ENCODE results near the gene SCAI.
"Not testable (repeated sequence)": the region's sequence is repeated elsewhere in the genome, so short reads cannot be mapped to it uniquely, and the experiment has no call there.

SCAI gene

DNA sequence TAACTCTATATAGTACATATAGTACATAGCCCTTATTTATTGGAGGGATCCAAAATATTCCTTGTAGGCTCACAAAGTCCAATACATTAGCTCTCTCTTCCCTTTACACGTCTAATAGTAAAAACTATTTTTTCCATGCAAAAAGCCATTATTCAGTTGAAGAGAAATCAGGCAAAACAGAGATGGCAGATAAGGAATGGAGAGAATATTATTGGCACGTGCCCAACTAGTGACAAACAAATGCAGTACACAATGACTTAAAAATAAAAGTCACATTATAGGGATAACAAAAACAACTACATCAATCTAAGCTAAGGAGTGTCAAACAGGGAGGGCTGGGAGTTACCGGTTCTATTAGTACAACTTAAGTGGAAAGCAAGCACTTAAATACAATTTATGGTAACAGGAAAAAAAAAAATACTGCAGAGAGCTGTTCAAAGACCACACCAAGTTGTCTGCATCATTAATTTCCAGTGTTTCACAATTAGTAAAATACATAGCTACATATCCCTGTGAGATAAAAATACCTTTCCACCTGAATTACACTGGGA is 4.1 kb upstream of the SCAI start:
- DNase-seq = no peak

DNA sequence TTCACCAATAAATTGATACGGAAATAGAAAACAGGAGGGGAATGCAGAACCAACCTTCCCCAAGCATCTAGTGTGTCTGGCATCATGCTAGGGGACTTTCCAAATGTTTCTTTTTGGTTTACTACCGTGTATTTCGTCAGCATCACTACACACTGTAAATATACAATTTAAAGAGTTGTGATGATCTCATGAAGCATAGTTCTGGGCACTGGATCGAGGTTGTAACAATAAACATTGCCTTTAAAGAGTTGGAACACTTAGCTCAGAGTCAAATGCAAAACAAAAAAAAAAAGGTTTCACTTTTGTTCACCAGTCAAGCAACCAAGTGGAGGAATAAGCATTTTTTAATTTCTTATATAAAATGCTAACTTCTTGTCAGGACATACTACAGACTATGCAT is 2.9 kb upstream of the SCAI start:
- DNase-seq = no peak

- no peak for DNase-seq
Observed at GRCh38 chr9:125145425-125145824, 2.1 kb upstream of the SCAI start.

GRCh38 chr9:125142560-125143376 is 560 bp downstream of the SCAI start:
- DNase-seq = no peak

- no peak for DNase-seq
Observed at GRCh38 chr9:125141751-125142150, 1.6 kb downstream of the SCAI start.

GRCh38 chr9:125141251-125141650 is 2.1 kb downstream of the SCAI start:
- no peak for DNase-seq

- DNase-seq = no peak
Observed at GRCh38 chr9:125140576-125140975, 2.8 kb downstream of the SCAI start.

GRCh38 chr9:125137200-125137599 is 6.1 kb downstream of the SCAI start:
- DNase-seq = no peak

DNA sequence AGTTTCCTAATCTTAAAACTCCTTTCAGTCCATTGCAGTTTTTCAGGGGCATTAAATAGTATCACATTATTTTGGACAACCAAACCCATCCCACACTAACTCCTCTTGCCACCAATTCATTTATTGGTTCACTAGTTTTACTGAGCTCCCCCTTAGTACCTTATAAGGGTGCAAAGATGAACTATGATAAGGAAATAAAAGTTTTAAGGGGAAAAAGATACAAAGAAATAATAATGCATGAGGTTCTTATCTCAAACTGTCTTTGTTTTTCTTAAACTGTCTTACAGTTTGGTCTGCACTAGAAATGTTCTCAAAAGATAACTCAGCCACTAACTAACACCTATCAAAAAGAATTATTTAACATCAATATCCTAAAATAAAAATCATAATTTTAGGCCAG is 8.4 kb downstream of the SCAI start:
- no peak for DNase-seq

- no peak for DNase-seq
Observed at GRCh38 chr9:125133403-125134329, 9.7 kb downstream of the SCAI start.

GRCh38 chr9:125131778-125132177 is 11.6 kb downstream of the SCAI start:
- no peak for DNase-seq

DNA sequence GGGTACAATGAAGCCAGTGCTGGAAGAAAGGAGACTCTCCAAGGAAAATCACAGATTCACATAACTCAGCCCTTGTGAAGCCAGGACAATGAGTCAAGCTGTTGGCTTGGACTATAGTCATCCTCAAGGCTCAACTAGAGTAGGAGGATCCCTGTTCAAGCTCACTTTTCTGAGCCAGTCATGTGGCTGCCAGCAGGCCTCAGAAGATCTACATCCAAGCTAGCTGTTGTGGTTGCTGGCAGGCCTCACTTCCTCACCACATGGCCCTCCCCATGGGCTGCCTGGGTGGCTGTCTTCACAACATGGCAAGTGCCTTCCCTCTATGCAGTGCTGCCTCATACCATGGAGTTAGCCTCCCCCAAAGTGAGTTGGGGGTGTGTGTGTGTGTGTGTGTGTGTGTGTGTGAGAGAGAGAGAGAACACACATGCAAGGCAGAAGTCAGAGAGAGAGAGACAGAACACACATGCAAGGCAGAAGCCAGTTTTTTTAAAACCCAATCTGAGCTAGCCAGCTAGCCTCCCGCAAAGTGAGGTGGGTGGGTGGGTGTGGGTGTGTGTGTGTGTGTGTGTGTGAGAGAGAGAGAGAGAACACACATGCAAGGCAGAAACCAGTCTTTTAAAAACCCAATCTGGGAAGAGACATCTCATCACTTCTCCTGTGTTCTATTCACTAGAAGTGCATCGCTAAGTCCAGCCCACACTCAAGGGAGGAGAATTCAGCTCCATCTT is 17.1 kb downstream of the SCAI start:
- DNase-seq = no peak

DNA sequence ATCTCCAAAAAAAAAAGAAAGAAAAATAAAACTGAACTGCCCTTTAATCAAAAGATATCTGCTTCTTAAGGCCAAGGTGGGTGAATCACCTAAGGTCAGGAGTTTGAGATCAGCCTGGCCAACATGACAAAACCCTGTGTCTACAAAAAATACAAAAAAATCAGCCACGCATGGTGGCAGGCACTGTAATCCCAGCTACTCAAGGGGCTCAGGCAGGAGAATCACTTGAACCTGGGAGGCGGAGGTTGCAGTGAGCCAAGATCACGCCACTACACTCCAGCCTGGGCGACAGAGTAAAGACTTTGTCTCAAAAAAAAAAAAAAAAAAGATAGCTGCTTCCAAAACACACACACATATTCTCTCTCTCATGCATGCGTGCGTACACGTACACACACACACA is 17.8 kb downstream of the SCAI start:
- DNase-seq = no peak

DNA sequence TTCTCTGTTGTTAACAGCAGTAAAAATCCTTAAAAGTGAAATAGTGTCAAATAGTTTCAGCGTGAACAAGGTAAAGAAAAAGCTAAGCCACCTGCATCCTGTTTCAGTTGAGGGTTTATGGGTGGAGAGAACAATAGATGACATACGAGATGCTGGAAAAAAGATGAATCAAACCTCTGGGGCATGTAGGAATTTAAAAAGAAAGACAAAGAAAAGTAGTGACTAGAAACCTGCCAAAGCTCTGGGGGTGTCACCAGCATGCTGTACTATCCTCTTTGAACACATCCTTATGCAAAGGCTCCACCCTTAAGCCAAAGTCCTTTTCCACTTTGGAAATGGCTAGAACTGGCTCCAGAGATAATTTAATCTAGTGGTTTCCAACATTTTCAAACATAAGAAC is 22.2 kb downstream of the SCAI start:
- DNase-seq = no peak

GRCh38 chr9:125119643-125120286 is 23.6 kb downstream of the SCAI start:
- no peak for DNase-seq

DNA sequence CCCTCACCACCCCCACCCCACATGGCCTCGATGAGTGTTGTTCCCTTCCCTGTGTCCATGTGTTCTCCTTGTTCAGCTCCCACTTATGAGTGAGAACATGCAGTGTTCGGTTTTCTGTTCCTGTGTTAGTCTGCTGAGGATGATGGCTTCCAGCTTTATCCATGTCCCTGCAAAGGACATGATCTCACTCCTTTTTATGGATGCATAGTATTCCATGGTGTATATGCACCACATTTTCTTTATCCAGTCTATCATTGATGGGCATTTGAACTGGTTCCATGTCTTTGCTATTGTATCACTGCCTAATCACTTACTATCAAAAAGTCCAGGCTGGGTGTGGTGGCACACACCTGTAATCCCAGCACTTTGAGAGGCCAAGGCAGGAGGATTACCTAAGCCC is 24.6 kb downstream of the SCAI start:
- not testable (repeated sequence) for DNase-seq

DNA sequence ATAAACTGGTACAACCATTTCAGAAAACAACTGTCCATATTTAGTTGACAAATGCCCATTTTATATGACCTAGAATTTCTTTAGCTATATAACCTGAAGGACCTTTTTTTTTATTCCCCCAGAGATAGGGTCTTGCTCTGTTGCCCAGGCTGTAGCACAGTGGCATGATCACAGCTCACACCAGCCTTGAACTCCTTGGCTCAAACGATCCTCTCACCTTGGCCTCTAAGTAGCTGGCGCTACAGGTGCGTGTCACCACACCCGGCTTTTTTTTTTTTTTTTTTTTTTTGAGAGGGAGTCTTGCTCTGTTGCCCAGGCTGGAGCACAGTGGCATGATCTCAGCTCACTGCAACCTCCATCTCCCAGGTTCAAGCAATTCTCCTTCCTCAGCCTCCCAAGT is 28.8 kb downstream of the SCAI start:
- DNase-seq = not testable (repeated sequence)

DNA sequence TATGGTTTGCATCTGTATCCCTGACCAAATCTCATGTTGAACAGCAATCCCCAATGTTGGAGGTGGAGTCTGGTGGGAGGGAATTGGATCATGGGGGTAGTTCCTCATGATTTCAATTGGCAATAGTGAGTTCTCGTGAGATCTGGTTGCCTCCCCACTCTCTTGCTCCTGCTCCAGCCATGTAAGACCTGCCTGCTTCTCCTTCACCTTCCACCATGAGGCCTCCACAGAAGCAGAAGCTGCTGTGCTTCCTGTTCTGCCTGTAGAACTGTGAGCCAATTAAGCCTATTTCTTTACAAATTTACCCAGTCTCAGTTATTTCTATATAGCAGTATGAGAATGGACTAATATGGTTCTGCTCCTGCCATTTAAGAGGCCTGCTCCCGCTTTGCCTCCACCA is 32.9 kb downstream of the SCAI start:
- DNase-seq = no peak

DNA sequence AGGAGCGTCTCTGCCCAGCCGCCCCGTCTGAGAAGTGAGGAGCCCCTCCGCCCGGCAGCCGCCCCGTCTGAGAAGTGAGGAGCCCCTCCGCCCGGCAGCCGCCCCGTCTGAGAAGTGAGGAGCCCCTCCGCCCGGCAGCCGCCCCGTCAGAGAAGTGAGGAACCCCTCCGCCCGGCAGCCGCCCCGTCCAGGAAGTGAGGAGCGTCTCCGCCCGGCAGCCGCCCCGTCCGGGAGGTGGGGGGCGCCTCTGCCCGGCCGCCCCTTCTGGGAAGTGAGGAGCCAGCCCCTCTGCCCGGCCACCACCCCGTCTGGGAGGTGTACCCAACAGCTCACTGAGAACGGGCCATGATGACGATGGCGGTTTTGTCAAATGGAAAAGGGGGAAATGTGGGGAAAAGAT is 34.8 kb downstream of the SCAI start:
- DNase-seq = not testable (repeated sequence)

- DNase-seq = no peak
Observed at GRCh38 chr9:125106285-125106893, 36.9 kb downstream of the SCAI start.

- DNase-seq = no peak
Observed at GRCh38 chr9:125103770-125104460, 39.4 kb downstream of the SCAI start.
